SK-N-SH treated with all-trans-retinoic acid at 6 μM for 48 hours (cell line): ENCODE data around the gene ZBTB24.

ENCODE experiments used
- ATAC-seq: fragments of 200-7000 bp; cut with Tn5 transposase; 3 replicates; pipeline ENCODE4 v1.9.1; 2020; ENCODE audit warnings: mild to moderate bottlenecking, moderate library complexity
- ARNTL ChIP-seq: fragments of 450-650 bp; formaldehyde crosslinking; IDR thresholded peaks from 2 replicates; pipeline ENCODE4 v1.5.0; 2020; ENCODE audit warnings: low read depth, mild to moderate bottlenecking, moderate library complexity, borderline replicate concordance
- BACH2 ChIP-seq: fragments of 250-450 bp; sonication (Bioruptor Pico); IDR thresholded peaks from 2 replicates; pipeline ENCODE4 v1.9.0; 2021; ENCODE audit warnings: mild to moderate bottlenecking, borderline replicate concordance
- CREB5 ChIP-seq: fragments of 250-450 bp; sonication (Bioruptor Pico); IDR thresholded peaks from 2 replicates; pipeline ENCODE4 v1.5.1; 2020; ENCODE audit warnings: low read depth, mild to moderate bottlenecking, moderate library complexity
- CSRNP3 ChIP-seq: fragments of 250-450 bp; sonication (Bioruptor Pico); IDR thresholded peaks from 2 replicates; pipeline ENCODE4 v1.5.1; 2021; ENCODE audit warnings: mild to moderate bottlenecking, moderate library complexity
- ESRRG ChIP-seq: fragments of 250-450 bp; sonication (Bioruptor Pico); IDR thresholded peaks from 2 replicates; pipeline ENCODE4 v1.6.1; 2021; ENCODE audit warnings: mild to moderate bottlenecking
- ISL1 ChIP-seq: fragments of 250-450 bp; sonication (Bioruptor Pico); IDR thresholded peaks from 2 replicates; pipeline ENCODE4 v2.1.2; 2022; ENCODE audit warnings: mild to moderate bottlenecking, moderate library complexity
- PATZ1 ChIP-seq: fragments of 250-450 bp; sonication (Bioruptor Pico); IDR thresholded peaks from 2 replicates; pipeline ENCODE4 v1.8.0; 2020; ENCODE audit warnings: mild to moderate bottlenecking, moderate library complexity, borderline replicate concordance
- POU6F1 ChIP-seq: fragments of 250-450 bp; sonication (Bioruptor Pico); IDR thresholded peaks from 2 replicates; pipeline ENCODE4 v1.8.0; 2021; ENCODE audit warnings: low read depth, mild to moderate bottlenecking, moderate library complexity, borderline replicate concordance
- PPARA ChIP-seq: fragments of 250-450 bp; sonication (Bioruptor Pico); IDR thresholded peaks from 2 replicates; pipeline ENCODE4 v1.5.0; 2020; ENCODE audit warnings: mild to moderate bottlenecking, borderline replicate concordance
- SNAI2 ChIP-seq: fragments of 250-450 bp; sonication (Bioruptor Pico); IDR thresholded peaks from 2 replicates; pipeline ENCODE4 v1.5.0; 2020; ENCODE audit warnings: mild to moderate bottlenecking, moderate library complexity
- TOX ChIP-seq: fragments of 250-450 bp; sonication (Bioruptor Pico); IDR thresholded peaks from 2 replicates; pipeline ENCODE4 v1.8.0; 2021; ENCODE audit warnings: mild to moderate bottlenecking, moderate library complexity, borderline replicate concordance
- TSHZ2 ChIP-seq: fragments of 250-450 bp; sonication (Bioruptor Pico); IDR thresholded peaks from 2 replicates; pipeline ENCODE4 v1.5.0; 2020; ENCODE audit warnings: mild to moderate bottlenecking, moderate library complexity
- ZC3H10 ChIP-seq: fragments of 250-450 bp; sonication (Bioruptor Pico); IDR thresholded peaks from 2 replicates; pipeline ENCODE4 v1.5.1; 2021; ENCODE audit warnings: mild to moderate bottlenecking, moderate library complexity
- ZFP3 ChIP-seq: fragments of 250-450 bp; sonication (Bioruptor Pico); IDR thresholded peaks from 2 replicates; pipeline ENCODE4 v1.5.0; 2020; ENCODE audit warnings: mild to moderate bottlenecking, moderate library complexity
- ZFP30 ChIP-seq: fragments of 450-650 bp; formaldehyde crosslinking; IDR thresholded peaks from 2 replicates; pipeline ENCODE4 v1.5.0; 2022; ENCODE audit warnings: mild to moderate bottlenecking, moderate library complexity
- ZNF565 ChIP-seq: fragments of 450-650 bp; formaldehyde crosslinking; conservative IDR thresholded peaks from 2 replicates; pipeline ENCODE4 v1.5.0; 2020; ENCODE audit warnings: low read depth, mild to moderate bottlenecking, moderate library complexity
- ZNF70 ChIP-seq: fragments of 450-650 bp; formaldehyde crosslinking; IDR thresholded peaks from 2 replicates; pipeline ENCODE4 v1.5.0; 2020; ENCODE audit warnings: mild to moderate bottlenecking, moderate library complexity
- ZNF8 ChIP-seq: fragments of 450-650 bp; formaldehyde crosslinking; IDR thresholded peaks from 2 replicates; pipeline ENCODE4 v1.5.0; 2020; ENCODE audit warnings: mild to moderate bottlenecking, moderate library complexity

ZBTB24 gene

GRCh38 chr6:109452181-109452580, 30.8 kb downstream of the ZBTB24 start:
- ATAC-seq = no peak
- TF ChIP-seq ZFP30 (no peak), TSHZ2 (no peak), ARNTL (CRISPR knock-in tag) (no peak), ZNF8 (CRISPR knock-in tag) (no peak), ZFP3 (CRISPR knock-in tag) (no peak), ZNF70 (CRISPR knock-in tag) (no peak), PPARA (CRISPR knock-in tag) (no peak), ZNF565 (CRISPR knock-in tag) (no peak), ESRRG (CRISPR knock-in tag) (no peak), CSRNP3 (CRISPR knock-in tag) (no peak), POU6F1 (CRISPR knock-in tag) (no peak), BACH2 (CRISPR knock-in tag) (no peak), CREB5 (CRISPR knock-in tag) (no peak), ISL1 (CRISPR knock-in tag) (no peak), TOX (CRISPR knock-in tag) (no peak), SNAI2 (CRISPR knock-in tag) (no peak), PATZ1 (no peak)
- TF ChIP-seq, all 23 proteins: peak for 0

GRCh38 chr6:109451376-109451775, 31.6 kb downstream of the ZBTB24 start:
- no peak for TF ChIP-seq SNAI2 (CRISPR knock-in tag)
- TF ChIP-seq CREB5 (CRISPR knock-in tag) = no peak
- no peak for TF ChIP-seq TSHZ2
- TF ChIP-seq ZFP30 = no peak
- TF ChIP-seq ZNF70 (CRISPR knock-in tag) = no peak
- no peak for TF ChIP-seq ZC3H10
- ATAC-seq = no peak
